ENCODE data around the gene ANK2. TPM values are rescaled to one million over a fixed set of nuclear protein-coding genes. Genes with fewer than 3 reads are reported as not detected.

ANK2 gene
- total and polyA plus RNA-seq, 5 donors from 2014 or later, result not detected

GRCh38 chr4:113355550-113356371 lies 306.3 kb downstream of the ANK2 start:
- H3K36me3 ChIP-seq (ENCODE audit: control insufficient read depth, insufficient read depth, low read length), result no peaks in the 10 kb centered on the region
- Mint-ChIP-seq H3K4me3 (peak overlapping the region in 3 of 4 donors; percentile 48 to 63 (median 59)), H3K27me3 (peaks cover 18% of the 10 kb centered on the region), H3K36me3 (no peaks in the 10 kb centered on the region), H3K27ac (peak overlapping the region in 1 of 3 donors; percentile 70), H3K4me1 (peaks cover 6 to 16% (median 11%) of the 10 kb centered on the region in 4 donors), H3K9me3 (peaks cover 0 to 4% (median 0%) of the 10 kb centered on the region in 7 donors)
- DNase-seq, result peak; percentile 2 to 75 (median 6)
- ATAC-seq (ENCODE audit: low read depth in 2 of 2), result peak; percentile 87 to 89
- H3K9me3 ChIP-seq (ENCODE audit: control insufficient read depth in 2 of 2, low read length in 2 of 2), result no peaks in the 10 kb centered on the region
- peaks cover 6% of the 10 kb centered on the region for H3K27me3 ChIP-seq (ENCODE audit: control insufficient read depth, insufficient read depth, low read length)
- H3K27ac ChIP-seq (ENCODE audit: insufficient read depth, low read length, poor library complexity, severe bottlenecking), result no peak overlapping the region
- H3K4me1 ChIP-seq (ENCODE audit: control insufficient read depth, insufficient read depth, low read length, poor library complexity, severe bottlenecking), result no peaks in the 10 kb centered on the region
- peak overlapping the region; percentile 8 for H3K4me3 ChIP-seq (ENCODE audit: low read depth, low read length)

GRCh38 chr4:113356453-113356852 lies 307.0 kb downstream of the ANK2 start:
- Mint-ChIP-seq H3K27me3 (peaks cover 18% of the 10 kb centered on the region), H3K9me3 (peaks cover 0 to 4% (median 0%) of the 10 kb centered on the region in 7 donors), H3K4me3 (peak overlapping the region in 1 of 4 donors; percentile 59), H3K36me3 (no peaks in the 10 kb centered on the region), H3K27ac (no peak overlapping the region), H3K4me1 (peaks cover 6 to 16% (median 11%) of the 10 kb centered on the region in 4 donors)
- ATAC-seq (ENCODE audit: low read depth in 2 of 2) (no peak), DNase-seq (no peak)
- Histone ChIP-seq H3K4me1 (ENCODE audit: control insufficient read depth, insufficient read depth, low read length, poor library complexity, severe bottlenecking) (no peaks in the 10 kb centered on the region), H3K36me3 (ENCODE audit: control insufficient read depth, insufficient read depth, low read length) (no peaks in the 10 kb centered on the region), H3K27me3 (ENCODE audit: control insufficient read depth, insufficient read depth, low read length) (peaks cover 4% of the 10 kb centered on the region), H3K9me3 (ENCODE audit: control insufficient read depth in 2 of 2, low read length in 2 of 2) (no peaks in the 10 kb centered on the region), H3K27ac (ENCODE audit: insufficient read depth, low read length, poor library complexity, severe bottlenecking) (no peak overlapping the region), H3K4me3 (ENCODE audit: low read depth, low read length) (no peak overlapping the region)

GRCh38 chr4:113358784-113359183 lies 309.3 kb downstream of the ANK2 start:
- no peak for ATAC-seq (ENCODE audit: low read depth in 2 of 2)
- Histone ChIP-seq H3K27ac (ENCODE audit: insufficient read depth, low read length, poor library complexity, severe bottlenecking) (no peak overlapping the region), H3K4me1 (ENCODE audit: control insufficient read depth, insufficient read depth, low read length, poor library complexity, severe bottlenecking) (no peaks in the 10 kb centered on the region), H3K9me3 (ENCODE audit: control insufficient read depth in 2 of 2, low read length in 2 of 2) (no peaks in the 10 kb centered on the region), H3K36me3 (ENCODE audit: control insufficient read depth, insufficient read depth, low read length) (no peaks in the 10 kb centered on the region), H3K4me3 (ENCODE audit: low read depth, low read length) (no peak overlapping the region), H3K27me3 (ENCODE audit: control insufficient read depth, insufficient read depth, low read length) (peaks cover 4% of the 10 kb centered on the region)
- no peak overlapping the region for H3K4me3 Mint-ChIP-seq
- H3K36me3 Mint-ChIP-seq, result no peaks in the 10 kb centered on the region
- H3K4me1 Mint-ChIP-seq, result peaks cover 6 to 16% (median 11%) of the 10 kb centered on the region in 4 donors
- no peak overlapping the region for H3K27ac Mint-ChIP-seq
- no peak for DNase-seq
- H3K27me3 Mint-ChIP-seq, result peaks cover 18% of the 10 kb centered on the region
- H3K9me3 Mint-ChIP-seq, result peaks cover 0 to 3% (median 0%) of the 10 kb centered on the region in 7 donors

GRCh38 chr4:113365377-113365776 lies 315.9 kb downstream of the ANK2 start:
- Histone ChIP-seq H3K36me3 (ENCODE audit: control insufficient read depth, insufficient read depth, low read length) (no peaks in the 10 kb centered on the region), H3K4me1 (ENCODE audit: control insufficient read depth, insufficient read depth, low read length, poor library complexity, severe bottlenecking) (no peaks in the 10 kb centered on the region), H3K27me3 (ENCODE audit: control insufficient read depth, insufficient read depth, low read length) (peaks cover 2% of the 10 kb centered on the region), H3K9me3 (ENCODE audit: control insufficient read depth in 2 of 2, low read length in 2 of 2) (no peaks in the 10 kb centered on the region), H3K27ac (ENCODE audit: insufficient read depth, low read length, poor library complexity, severe bottlenecking) (no peak overlapping the region), H3K4me3 (ENCODE audit: low read depth, low read length) (no peak overlapping the region)
- Mint-ChIP-seq H3K4me3 (no peak overlapping the region), H3K9me3 (no peaks in the 10 kb centered on the region), H3K27ac (no peak overlapping the region), H3K27me3 (peaks cover 7% of the 10 kb centered on the region), H3K4me1 (no peaks in the 10 kb centered on the region), H3K36me3 (no peaks in the 10 kb centered on the region)
- ATAC-seq (ENCODE audit: low read depth in 2 of 2) (no peak), DNase-seq (no peak)

GRCh38 chr4:113368056-113368455 lies 318.6 kb downstream of the ANK2 start:
- H3K36me3 Mint-ChIP-seq, result no peaks in the 10 kb centered on the region
- Histone ChIP-seq H3K4me3 (ENCODE audit: low read depth, low read length) (no peak overlapping the region), H3K9me3 (ENCODE audit: control insufficient read depth in 2 of 2, low read length in 2 of 2) (no peaks in the 10 kb centered on the region), H3K27ac (ENCODE audit: insufficient read depth, low read length, poor library complexity, severe bottlenecking) (no peak overlapping the region), H3K36me3 (ENCODE audit: control insufficient read depth, insufficient read depth, low read length) (no peaks in the 10 kb centered on the region), H3K4me1 (ENCODE audit: control insufficient read depth, insufficient read depth, low read length, poor library complexity, severe bottlenecking) (no peaks in the 10 kb centered on the region), H3K27me3 (ENCODE audit: control insufficient read depth, insufficient read depth, low read length) (peaks cover 2% of the 10 kb centered on the region)
- H3K27me3 Mint-ChIP-seq, result peaks cover 5% of the 10 kb centered on the region
- H3K9me3 Mint-ChIP-seq, result no peaks in the 10 kb centered on the region
- H3K27ac Mint-ChIP-seq, result no peak overlapping the region
- no peak overlapping the region for H3K4me3 Mint-ChIP-seq
- DNase-seq (no peak), ATAC-seq (ENCODE audit: low read depth in 2 of 2) (no peak)
- H3K4me1 Mint-ChIP-seq, result no peaks in the 10 kb centered on the region

- no peaks in the 10 kb centered on the region for H3K36me3 Mint-ChIP-seq
- no peaks in the 10 kb centered on the region for H3K36me3 ChIP-seq (ENCODE audit: control insufficient read depth, insufficient read depth, low read length)
- no peaks in the 10 kb centered on the region for H3K4me1 Mint-ChIP-seq
- ATAC-seq (ENCODE audit: low read depth in 2 of 2) (no peak), DNase-seq (no peak)
- no peaks in the 10 kb centered on the region for H3K9me3 Mint-ChIP-seq
- no peaks in the 10 kb centered on the region for H3K27me3 ChIP-seq (ENCODE audit: control insufficient read depth, insufficient read depth, low read length)
- H3K4me1 ChIP-seq (ENCODE audit: control insufficient read depth, insufficient read depth, low read length, poor library complexity, severe bottlenecking), result no peaks in the 10 kb centered on the region
- no peak overlapping the region for H3K4me3 ChIP-seq (ENCODE audit: low read depth, low read length)
- no peaks in the 10 kb centered on the region for H3K9me3 ChIP-seq (ENCODE audit: control insufficient read depth in 2 of 2, low read length in 2 of 2)
- no peak overlapping the region for H3K27ac Mint-ChIP-seq
- no peak overlapping the region for H3K27ac ChIP-seq (ENCODE audit: insufficient read depth, low read length, poor library complexity, severe bottlenecking)
- H3K4me3 Mint-ChIP-seq, result no peak overlapping the region
- H3K27me3 Mint-ChIP-seq, result peaks cover 5% of the 10 kb centered on the region
Observed at GRCh38 chr4:113371111-113371510, 321.7 kb downstream of the ANK2 start.

GRCh38 chr4:113375964-113376666 lies 326.7 kb downstream of the ANK2 start:
- Histone ChIP-seq H3K27ac (ENCODE audit: insufficient read depth, low read length, poor library complexity, severe bottlenecking) (no peak overlapping the region), H3K36me3 (ENCODE audit: control insufficient read depth, insufficient read depth, low read length) (no peaks in the 10 kb centered on the region), H3K27me3 (ENCODE audit: control insufficient read depth, insufficient read depth, low read length) (no peaks in the 10 kb centered on the region), H3K4me3 (ENCODE audit: low read depth, low read length) (no peak overlapping the region), H3K9me3 (ENCODE audit: control insufficient read depth in 2 of 2, low read length in 2 of 2) (no peaks in the 10 kb centered on the region), H3K4me1 (ENCODE audit: control insufficient read depth, insufficient read depth, low read length, poor library complexity, severe bottlenecking) (no peaks in the 10 kb centered on the region)
- no peaks in the 10 kb centered on the region for H3K36me3 Mint-ChIP-seq
- DNase-seq (no peak), ATAC-seq (ENCODE audit: low read depth in 2 of 2) (no peak)
- H3K4me3 Mint-ChIP-seq, result no peak overlapping the region
- no peak overlapping the region for H3K27ac Mint-ChIP-seq
- peaks cover 9% of the 10 kb centered on the region for H3K27me3 Mint-ChIP-seq
- H3K9me3 Mint-ChIP-seq, result no peaks in the 10 kb centered on the region
- no peaks in the 10 kb centered on the region for H3K4me1 Mint-ChIP-seq

Measured in CD4-positive, CD25-positive, alpha-beta regulatory T cell (primary cell).